Measurements from ENCODE around the gene TTLL5. TPM values are rescaled to one million over a fixed set of nuclear protein-coding genes. Genes with fewer than 3 reads are reported as not detected.

TTLL5 gene
- polyA plus RNA-seq, 1 of the 3 experiments (the other 2 are of a cell fraction): 9.6 TPM

DNA sequence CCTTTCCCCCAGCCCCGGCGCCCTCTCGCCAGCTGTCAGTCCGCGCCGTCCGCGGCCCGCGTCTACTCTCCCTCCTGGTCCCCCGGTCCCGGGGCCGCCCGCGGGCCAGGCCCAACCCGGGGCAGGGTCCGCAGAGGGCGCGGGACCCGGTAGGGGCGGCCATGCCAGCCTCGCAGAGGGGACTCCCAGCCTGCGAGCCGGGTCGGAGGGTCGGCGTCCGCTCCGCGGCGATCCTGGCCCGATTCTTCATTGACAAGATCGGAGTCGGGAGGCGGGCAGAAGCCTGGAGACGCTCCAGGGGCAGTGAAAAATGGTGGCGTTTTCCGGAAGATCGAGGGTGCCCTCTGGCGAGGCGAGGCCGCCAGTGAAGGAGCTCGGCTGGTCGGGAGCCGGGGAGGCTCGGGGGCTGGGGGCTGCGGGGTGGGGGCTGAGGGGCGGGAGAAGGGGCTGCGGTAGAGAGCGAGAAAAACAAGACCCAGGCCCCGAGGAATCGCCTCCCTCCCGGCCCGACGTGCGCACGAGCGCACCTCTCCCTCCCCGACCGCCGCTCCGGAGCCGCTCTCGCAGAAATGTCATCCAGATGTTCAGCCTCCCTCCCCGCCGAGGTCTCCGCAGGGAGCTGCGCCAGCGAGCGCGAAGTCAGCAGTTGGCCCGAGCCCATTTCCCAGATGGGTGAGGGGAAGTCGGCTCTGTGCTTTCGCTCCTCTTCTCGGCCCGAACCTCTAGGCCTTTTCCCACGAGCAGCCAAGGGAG is 321.4 kb downstream of the TTLL5 start (continued):
- TF ChIP-seq, protein P1, sequence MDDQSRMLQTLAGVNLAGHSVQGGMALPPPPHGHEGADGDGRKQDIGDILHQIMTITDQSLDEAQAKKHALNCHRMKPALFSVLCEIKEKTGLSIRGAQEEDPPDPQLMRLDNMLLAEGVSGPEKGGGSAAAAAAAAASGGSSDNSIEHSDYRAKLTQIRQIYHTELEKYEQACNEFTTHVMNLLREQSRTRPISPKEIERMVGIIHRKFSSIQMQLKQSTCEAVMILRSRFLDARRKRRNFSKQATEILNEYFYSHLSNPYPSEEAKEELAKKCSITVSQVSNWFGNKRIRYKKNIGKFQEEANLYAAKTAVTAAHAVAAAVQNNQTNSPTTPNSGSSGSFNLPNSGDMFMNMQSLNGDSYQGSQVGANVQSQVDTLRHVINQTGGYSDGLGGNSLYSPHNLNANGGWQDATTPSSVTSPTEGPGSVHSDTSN (IDR thresholded peaks at IDR 0.05): peak; percentile 40

DNA sequence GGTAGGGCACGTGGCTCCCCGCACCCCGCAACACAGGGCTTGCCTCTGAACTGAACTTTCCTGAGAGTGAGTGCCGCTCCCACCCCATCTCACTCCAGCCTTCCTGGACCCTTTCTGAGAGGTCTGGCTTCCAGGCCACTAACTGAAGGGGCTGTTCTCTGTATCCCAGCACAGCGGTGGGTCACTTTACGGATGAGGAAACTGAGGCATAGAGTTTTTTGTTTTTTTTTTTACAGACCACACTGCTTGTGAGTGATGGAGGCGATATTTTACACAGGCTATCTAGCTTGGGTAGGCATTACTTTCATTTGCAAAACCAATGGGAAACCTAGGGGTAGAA is 321.9 kb downstream of the TTLL5 start:
- 88% methylated on average over 4 of the region's 7 CpGs for WGBS (ENCODE audit: low lambda C conversion rate)
- peak overlapping the region; percentile 75 to 95; a peak in 3 of 4 replicates for H3K4me3 ChIP-seq (ENCODE audit: low read depth in 2 of 2, low read length in 1 of 2)
- peaks cover 18 to 51% of the 10 kb centered on the region in 2 experiments for H3K4me1 ChIP-seq (ENCODE audit: control insufficient read depth in 1 of 2, insufficient read depth in 2 of 2, low read depth in 1 of 2, low read length in 1 of 2)
- no peak overlapping the region for H3K9ac ChIP-seq
- no peaks in the 10 kb centered on the region for H4K20me1 ChIP-seq (ENCODE audit: insufficient read depth)
- peaks cover 6% of the 10 kb centered on the region for H3F3A ChIP-seq (replicated peaks; ENCODE audit: insufficient read depth)
- CTCF ChIA-PET: interaction anchor here (0.6 to 19.6 kb wide), 52 partner anchors 8 to 406 kb away, joined by 3 to 550 read pairs (median 4); no protein-coding TSS in a partner anchor
- DNase-seq: no peak
- H3K79me2 ChIP-seq (ENCODE audit: insufficient read depth): peaks cover 18% of the 10 kb centered on the region
- POLR2A ChIA-PET: interaction anchor here (0.8 to 1.0 kb wide), 2 partner anchors 76 to 274 kb away, joined by 5 to 6 read pairs; no protein-coding TSS in a partner anchor
- H3K9me3 ChIP-seq: no peaks in the 10 kb centered on the region
- TF ChIP-seq, protein P2, sequence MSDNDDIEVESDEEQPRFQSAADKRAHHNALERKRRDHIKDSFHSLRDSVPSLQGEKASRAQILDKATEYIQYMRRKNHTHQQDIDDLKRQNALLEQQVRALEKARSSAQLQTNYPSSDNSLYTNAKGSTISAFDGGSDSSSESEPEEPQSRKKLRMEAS (IDR thresholded peaks at IDR 0.05; ENCODE audit: low read depth): 0 out of 2 replicates have a peak, but pooled peaks have one; percentile 8
- TF ChIP-seq, protein P3, sequence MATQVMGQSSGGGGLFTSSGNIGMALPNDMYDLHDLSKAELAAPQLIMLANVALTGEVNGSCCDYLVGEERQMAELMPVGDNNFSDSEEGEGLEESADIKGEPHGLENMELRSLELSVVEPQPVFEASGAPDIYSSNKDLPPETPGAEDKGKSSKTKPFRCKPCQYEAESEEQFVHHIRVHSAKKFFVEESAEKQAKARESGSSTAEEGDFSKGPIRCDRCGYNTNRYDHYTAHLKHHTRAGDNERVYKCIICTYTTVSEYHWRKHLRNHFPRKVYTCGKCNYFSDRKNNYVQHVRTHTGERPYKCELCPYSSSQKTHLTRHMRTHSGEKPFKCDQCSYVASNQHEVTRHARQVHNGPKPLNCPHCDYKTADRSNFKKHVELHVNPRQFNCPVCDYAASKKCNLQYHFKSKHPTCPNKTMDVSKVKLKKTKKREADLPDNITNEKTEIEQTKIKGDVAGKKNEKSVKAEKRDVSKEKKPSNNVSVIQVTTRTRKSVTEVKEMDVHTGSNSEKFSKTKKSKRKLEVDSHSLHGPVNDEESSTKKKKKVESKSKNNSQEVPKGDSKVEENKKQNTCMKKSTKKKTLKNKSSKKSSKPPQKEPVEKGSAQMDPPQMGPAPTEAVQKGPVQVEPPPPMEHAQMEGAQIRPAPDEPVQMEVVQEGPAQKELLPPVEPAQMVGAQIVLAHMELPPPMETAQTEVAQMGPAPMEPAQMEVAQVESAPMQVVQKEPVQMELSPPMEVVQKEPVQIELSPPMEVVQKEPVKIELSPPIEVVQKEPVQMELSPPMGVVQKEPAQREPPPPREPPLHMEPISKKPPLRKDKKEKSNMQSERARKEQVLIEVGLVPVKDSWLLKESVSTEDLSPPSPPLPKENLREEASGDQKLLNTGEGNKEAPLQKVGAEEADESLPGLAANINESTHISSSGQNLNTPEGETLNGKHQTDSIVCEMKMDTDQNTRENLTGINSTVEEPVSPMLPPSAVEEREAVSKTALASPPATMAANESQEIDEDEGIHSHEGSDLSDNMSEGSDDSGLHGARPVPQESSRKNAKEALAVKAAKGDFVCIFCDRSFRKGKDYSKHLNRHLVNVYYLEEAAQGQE (IDR thresholded peaks at IDR 0.05; ENCODE audit: low read depth, low read length): no peak
- no peak for TF ChIP-seq NRF1 (IDR thresholded peaks at IDR 0.05; ENCODE audit: low read depth, low read length)
- H3K27me3 ChIP-seq (ENCODE audit: insufficient read depth): no peaks in the 10 kb centered on the region
- no peaks in the 10 kb centered on the region for H3K36me3 ChIP-seq (replicated peaks in 1 of 2; ENCODE audit: control insufficient read depth in 1 of 2, insufficient read depth in 2 of 2, low read length in 1 of 2)
- H3K9me2 ChIP-seq: no peaks in the 10 kb centered on the region
- H3K4me2 ChIP-seq: peak overlapping the region; percentile 69; the same call in 1 of the 2 replicates
- H2AFZ ChIP-seq (ENCODE audit: low read depth): peak overlapping the region; percentile 67; the same call in 1 of the 2 replicates
- H3K27ac ChIP-seq (ENCODE audit: low read depth in 2 of 2, low read length in 1 of 2): no peak overlapping the region; a peak in 1 of 4 replicates

DNA sequence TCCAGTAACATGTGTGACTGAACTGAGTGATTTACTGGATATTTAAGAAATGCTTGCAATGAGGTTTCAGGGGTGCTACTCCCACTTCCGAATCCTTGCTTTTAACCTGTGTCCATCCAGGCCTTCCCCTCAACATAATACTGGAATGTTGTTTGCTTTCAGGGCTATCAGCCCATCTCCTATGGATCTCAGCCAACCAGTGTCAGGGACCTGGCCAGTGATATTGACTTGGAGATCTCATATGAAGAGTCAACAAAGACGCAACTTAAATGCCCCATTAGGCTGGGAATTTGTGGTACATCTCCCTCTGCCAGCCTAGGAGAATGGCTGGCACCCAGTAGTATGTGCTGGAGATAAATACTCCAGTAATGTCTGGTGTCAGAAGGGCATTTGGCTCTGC is 323.6 kb downstream of the TTLL5 start:
- no peaks in the 10 kb centered on the region for H3K27me3 ChIP-seq (ENCODE audit: insufficient read depth)
- peaks cover 18 to 40% of the 10 kb centered on the region in 2 experiments for H3K4me1 ChIP-seq (ENCODE audit: control insufficient read depth in 1 of 2, insufficient read depth in 2 of 2, low read depth in 1 of 2, low read length in 1 of 2)
- no peak overlapping the region for H2AFZ ChIP-seq (ENCODE audit: low read depth)
- no peak for DNase-seq
- H3K9me2 ChIP-seq: no peaks in the 10 kb centered on the region
- peaks cover 18% of the 10 kb centered on the region for H3K79me2 ChIP-seq (ENCODE audit: insufficient read depth)
- H3K4me3 ChIP-seq (ENCODE audit: low read depth in 2 of 2, low read length in 1 of 2): no peak overlapping the region
- H3K4me2 ChIP-seq: no peak overlapping the region
- H3K9me3 ChIP-seq: no peaks in the 10 kb centered on the region
- no peak overlapping the region for H3K9ac ChIP-seq
- WGBS (ENCODE audit: low lambda C conversion rate): 67% methylated on average over 2 of the region's 2 CpGs
- peaks cover 5% of the 10 kb centered on the region for H3F3A ChIP-seq (replicated peaks; ENCODE audit: insufficient read depth)
- ChIA-PET CTCF (interaction anchor here (1.0 to 19.6 kb wide), 6 partner anchors 10 to 330 kb away, joined by 3 to 550 read pairs (median 5); no protein-coding TSS in a partner anchor), POLR2A (no interaction called here)
- H4K20me1 ChIP-seq (ENCODE audit: insufficient read depth): no peaks in the 10 kb centered on the region
- peaks cover under 1 to 9% of the 10 kb centered on the region in 2 experiments for H3K36me3 ChIP-seq (replicated peaks in 1 of 2; ENCODE audit: control insufficient read depth in 1 of 2, insufficient read depth in 2 of 2, low read length in 1 of 2)
- no peak overlapping the region; a peak in 1 of 4 replicates for H3K27ac ChIP-seq (ENCODE audit: low read depth in 2 of 2, low read length in 1 of 2)
- TF ChIP-seq RFX5 (IDR thresholded peaks at IDR 0.05; ENCODE audit: low read length) (no peak), SIN3A (IDR thresholded peaks at IDR 0.05; ENCODE audit: borderline replicate concordance, low read depth, low read length) (no peak), NRF1 (IDR thresholded peaks at IDR 0.05; ENCODE audit: low read depth, low read length) (no peak), EP300 (IDR thresholded peaks at IDR 0.05; ENCODE audit: borderline replicate concordance in 1 of 2, low read depth in 1 of 2, low read length in 1 of 2) (no peak)
- TF ChIP-seq, protein P3 (IDR thresholded peaks at IDR 0.05; ENCODE audit: low read depth, low read length): no peak
- TF ChIP-seq, protein P4, sequence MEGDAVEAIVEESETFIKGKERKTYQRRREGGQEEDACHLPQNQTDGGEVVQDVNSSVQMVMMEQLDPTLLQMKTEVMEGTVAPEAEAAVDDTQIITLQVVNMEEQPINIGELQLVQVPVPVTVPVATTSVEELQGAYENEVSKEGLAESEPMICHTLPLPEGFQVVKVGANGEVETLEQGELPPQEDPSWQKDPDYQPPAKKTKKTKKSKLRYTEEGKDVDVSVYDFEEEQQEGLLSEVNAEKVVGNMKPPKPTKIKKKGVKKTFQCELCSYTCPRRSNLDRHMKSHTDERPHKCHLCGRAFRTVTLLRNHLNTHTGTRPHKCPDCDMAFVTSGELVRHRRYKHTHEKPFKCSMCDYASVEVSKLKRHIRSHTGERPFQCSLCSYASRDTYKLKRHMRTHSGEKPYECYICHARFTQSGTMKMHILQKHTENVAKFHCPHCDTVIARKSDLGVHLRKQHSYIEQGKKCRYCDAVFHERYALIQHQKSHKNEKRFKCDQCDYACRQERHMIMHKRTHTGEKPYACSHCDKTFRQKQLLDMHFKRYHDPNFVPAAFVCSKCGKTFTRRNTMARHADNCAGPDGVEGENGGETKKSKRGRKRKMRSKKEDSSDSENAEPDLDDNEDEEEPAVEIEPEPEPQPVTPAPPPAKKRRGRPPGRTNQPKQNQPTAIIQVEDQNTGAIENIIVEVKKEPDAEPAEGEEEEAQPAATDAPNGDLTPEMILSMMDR (IDR thresholded peaks at IDR 0.05): no peak
- TF ChIP-seq, protein P5, sequence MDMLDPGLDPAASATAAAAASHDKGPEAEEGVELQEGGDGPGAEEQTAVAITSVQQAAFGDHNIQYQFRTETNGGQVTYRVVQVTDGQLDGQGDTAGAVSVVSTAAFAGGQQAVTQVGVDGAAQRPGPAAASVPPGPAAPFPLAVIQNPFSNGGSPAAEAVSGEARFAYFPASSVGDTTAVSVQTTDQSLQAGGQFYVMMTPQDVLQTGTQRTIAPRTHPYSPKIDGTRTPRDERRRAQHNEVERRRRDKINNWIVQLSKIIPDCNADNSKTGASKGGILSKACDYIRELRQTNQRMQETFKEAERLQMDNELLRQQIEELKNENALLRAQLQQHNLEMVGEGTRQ (IDR thresholded peaks at IDR 0.05; ENCODE audit: borderline replicate concordance, low read depth, low read length): no peak

Data from SK-N-SH (cell line).